ENCODE results near the gene NT5E.

NT5E gene

GRCh38 chr6:85470023-85470410 is 20.1 kb downstream of the NT5E start:
- TF ChIP-seq CTCF (IDR thresholded peaks at IDR 0.05), result no peak

GRCh38 chr6:85472744-85473143 is 22.9 kb downstream of the NT5E start:
- TF ChIP-seq CTCF (IDR thresholded peaks at IDR 0.05), result no peak

- TF ChIP-seq CTCF (IDR thresholded peaks at IDR 0.05), result no peak
Measured at GRCh38 chr6:85473748-85474147, 23.9 kb downstream of the NT5E start.

GRCh38 chr6:85476532-85476931 is 26.6 kb downstream of the NT5E start:
- TF ChIP-seq CTCF (IDR thresholded peaks at IDR 0.05), result no peak

GRCh38 chr6:85479208-85479607 is 29.3 kb downstream of the NT5E start:
- no peak for TF ChIP-seq CTCF (IDR thresholded peaks at IDR 0.05)

- no peak for TF ChIP-seq CTCF (IDR thresholded peaks at IDR 0.05)
Measured at GRCh38 chr6:85482206-85482904, 32.5 kb downstream of the NT5E start.

- peak; percentile 98 for TF ChIP-seq CTCF (IDR thresholded peaks at IDR 0.05)
Measured at GRCh38 chr6:85482905-85483700, 33.2 kb downstream of the NT5E start.
